ENCODE measurements around the gene WNT5B. TPM values are rescaled to one million over a fixed set of nuclear protein-coding genes. Genes with fewer than 3 reads are reported as not detected.

The WNT5B gene
- total and polyA plus RNA-seq, 2 of the 4 experiments (the other 2 are of a cell fraction), result 83.7 to 102 TPM

DNA sequence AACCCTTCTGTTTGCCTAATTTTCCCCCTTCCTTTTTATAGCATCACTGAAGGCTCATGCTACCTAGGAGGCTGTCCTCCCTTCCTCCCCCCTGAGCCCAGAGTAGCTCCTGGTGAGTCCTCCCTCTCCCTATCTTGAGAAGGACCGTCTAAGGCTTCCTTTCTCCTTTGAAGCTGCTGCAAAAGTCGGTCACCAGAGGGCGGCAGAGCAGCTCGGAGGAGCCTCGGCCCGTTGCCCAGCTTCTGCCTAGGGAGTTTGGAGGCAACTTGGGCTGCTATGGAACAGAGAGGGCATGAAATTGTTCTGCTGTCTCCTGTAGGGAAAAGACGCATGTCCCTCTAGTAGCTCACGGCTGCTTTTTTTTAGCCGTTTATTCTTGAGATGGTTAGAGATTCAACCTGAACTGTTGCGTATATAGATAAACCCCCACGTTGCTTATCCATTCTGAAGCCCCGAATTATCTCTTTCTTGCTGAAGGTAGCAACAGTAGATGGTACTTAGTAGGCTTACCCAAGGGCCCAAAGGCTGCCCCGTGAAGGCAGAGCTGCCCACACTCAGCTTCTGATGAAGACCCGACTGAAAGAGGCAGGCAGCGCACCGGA, 5.7 kb downstream of the WNT5B start:
- H3K27ac ChIP-seq (ENCODE audit: insufficient read depth, low read length), result no peak overlapping the region
- intact Hi-C loops (cut with micrococcal nuclease), result loop anchor here (5.0 kb wide), 1 partner anchor 158 kb away; no protein-coding TSS in a partner anchor

More for the DNA sequence above, 5.7 kb downstream of the WNT5B start:
- no TSS peak for BruUV-seq (replicated peaks)
- H3K9me1 ChIP-seq (ENCODE audit: insufficient read depth, low read length), result no peaks in the 10 kb centered on the region
- H4K5ac ChIP-seq (ENCODE audit: low read depth, low read length), result no peak overlapping the region
- ATAC-seq (ENCODE audit: low read depth), result peak; percentile 76
- H3K56ac ChIP-seq (ENCODE audit: extremely low read depth, insufficient read depth, low read length), result no peak overlapping the region
- H3K4me3 ChIP-seq (ENCODE audit: insufficient read depth, low read depth, low read length), result no peak overlapping the region
- no peak overlapping the region for H3K9ac ChIP-seq (ENCODE audit: low read depth, low read length)
- peak; percentile 69 for DNase-seq
- peaks cover 10% of the 10 kb centered on the region for H3K4me1 ChIP-seq (ENCODE audit: control insufficient read depth, insufficient read depth, low read length)
- TF ChIP-seq RAD21 (IDR thresholded peaks at IDR 0.05; ENCODE audit: low read length), result peak; percentile 67
- no peak for TF ChIP-seq CHD1 (IDR thresholded peaks at IDR 0.05; ENCODE audit: low read depth, low read length)
- TF ChIP-seq RFX5 (IDR thresholded peaks at IDR 0.05; ENCODE audit: low read depth, low read length), result no peak
- TF ChIP-seq MAFK (IDR thresholded peaks at IDR 0.05; ENCODE audit: low read depth, low read length), result no peak
- TF ChIP-seq CEBPB (IDR thresholded peaks at IDR 0.05; ENCODE audit: low read depth, low read length), result no peak
- TF ChIP-seq RCOR1 (IDR thresholded peaks at IDR 0.05; ENCODE audit: insufficient replicate concordance, low read length), result no peak
- TF ChIP-seq, protein P1, sequence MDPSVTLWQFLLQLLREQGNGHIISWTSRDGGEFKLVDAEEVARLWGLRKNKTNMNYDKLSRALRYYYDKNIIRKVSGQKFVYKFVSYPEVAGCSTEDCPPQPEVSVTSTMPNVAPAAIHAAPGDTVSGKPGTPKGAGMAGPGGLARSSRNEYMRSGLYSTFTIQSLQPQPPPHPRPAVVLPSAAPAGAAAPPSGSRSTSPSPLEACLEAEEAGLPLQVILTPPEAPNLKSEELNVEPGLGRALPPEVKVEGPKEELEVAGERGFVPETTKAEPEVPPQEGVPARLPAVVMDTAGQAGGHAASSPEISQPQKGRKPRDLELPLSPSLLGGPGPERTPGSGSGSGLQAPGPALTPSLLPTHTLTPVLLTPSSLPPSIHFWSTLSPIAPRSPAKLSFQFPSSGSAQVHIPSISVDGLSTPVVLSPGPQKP (IDR thresholded peaks at IDR 0.05; ENCODE audit: borderline replicate concordance, low read depth, low read length), result no peak
- no peak for TF ChIP-seq MAZ (IDR thresholded peaks at IDR 0.05; ENCODE audit: borderline replicate concordance, low read depth, low read length)
- peak; percentile 70 for TF ChIP-seq SMC3 (IDR thresholded peaks at IDR 0.05; ENCODE audit: low read depth, low read length)
- TF ChIP-seq, protein P2, sequence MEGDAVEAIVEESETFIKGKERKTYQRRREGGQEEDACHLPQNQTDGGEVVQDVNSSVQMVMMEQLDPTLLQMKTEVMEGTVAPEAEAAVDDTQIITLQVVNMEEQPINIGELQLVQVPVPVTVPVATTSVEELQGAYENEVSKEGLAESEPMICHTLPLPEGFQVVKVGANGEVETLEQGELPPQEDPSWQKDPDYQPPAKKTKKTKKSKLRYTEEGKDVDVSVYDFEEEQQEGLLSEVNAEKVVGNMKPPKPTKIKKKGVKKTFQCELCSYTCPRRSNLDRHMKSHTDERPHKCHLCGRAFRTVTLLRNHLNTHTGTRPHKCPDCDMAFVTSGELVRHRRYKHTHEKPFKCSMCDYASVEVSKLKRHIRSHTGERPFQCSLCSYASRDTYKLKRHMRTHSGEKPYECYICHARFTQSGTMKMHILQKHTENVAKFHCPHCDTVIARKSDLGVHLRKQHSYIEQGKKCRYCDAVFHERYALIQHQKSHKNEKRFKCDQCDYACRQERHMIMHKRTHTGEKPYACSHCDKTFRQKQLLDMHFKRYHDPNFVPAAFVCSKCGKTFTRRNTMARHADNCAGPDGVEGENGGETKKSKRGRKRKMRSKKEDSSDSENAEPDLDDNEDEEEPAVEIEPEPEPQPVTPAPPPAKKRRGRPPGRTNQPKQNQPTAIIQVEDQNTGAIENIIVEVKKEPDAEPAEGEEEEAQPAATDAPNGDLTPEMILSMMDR (conservative IDR thresholded peaks at IDR 0.05; ENCODE audit: low read depth, low read length), result peak; percentile 78
- TF ChIP-seq POLR2A (IDR thresholded peaks at IDR 0.05; ENCODE audit: low read depth, low read length), result no peak
- no peak for TF ChIP-seq MXI1 (IDR thresholded peaks at IDR 0.05; ENCODE audit: borderline replicate concordance, low read depth, low read length)
- in situ Hi-C loops (cut with MboI; ENCODE audit: low sequenced_read_pairs) (no loop called here), dilution Hi-C loops (cut with HindIII; ENCODE audit: low sequenced_read_pairs, unreplicated experiment) (no loop called here)
- H2BK20ac ChIP-seq (ENCODE audit: low read depth, low read length), result no peak overlapping the region
- no peak overlapping the region for H3K23ac ChIP-seq (ENCODE audit: low read depth, low read length)
- ChIA-PET CTCF (interaction anchor here (0.8 to 1.4 kb wide), 7 partner anchors 13 to 156 kb away, joined by 3 to 7 read pairs (median 3); no protein-coding TSS in a partner anchor), POLR2A (ENCODE audit: unreplicated experiment) (no interaction called here)
- H3K4me2 ChIP-seq (ENCODE audit: low read depth, low read length), result no peak overlapping the region
- H3K79me1 ChIP-seq (ENCODE audit: low read depth in 1 of 2, low read length in 2 of 2), result peaks cover 4 to 56% of the 10 kb centered on the region in 2 experiments; a peak in 3 of 4 replicates
- no peak overlapping the region for H3K18ac ChIP-seq (ENCODE audit: low read depth, low read length)
- H3K4ac ChIP-seq (ENCODE audit: low read depth, low read length), result no peak overlapping the region
- H2AK9ac ChIP-seq (replicated peaks; ENCODE audit: low read depth, low read length, poor library complexity), result no peak overlapping the region
- WGBS, 2 experiments (ENCODE audit: extremely low coverage in 2 of 2, insufficient read length in 1 of 2), result 61% methylated on average over 11 of the region's 16 CpGs; no CpG with 5 or more reads in 1 of the 2 experiments
- H3K27me3 ChIP-seq (ENCODE audit: control insufficient read depth, insufficient read depth, low read length), result no peaks in the 10 kb centered on the region
- peaks cover 22% of the 10 kb centered on the region; the same call in 1 of the 2 replicates for H4K20me1 ChIP-seq (ENCODE audit: insufficient read depth, low read length)
- H3K14ac ChIP-seq (replicated peaks; ENCODE audit: low read depth, low read length), result no peak overlapping the region
- H2AK5ac ChIP-seq (ENCODE audit: low read depth, low read length), result no peak overlapping the region
- H2AFZ ChIP-seq (replicated peaks; ENCODE audit: low read length, poor library complexity), result no peak overlapping the region
- H3K9me3 ChIP-seq (ENCODE audit: control insufficient read depth, insufficient read depth, low read length), result no peaks in the 10 kb centered on the region
- no peak overlapping the region for H4K91ac ChIP-seq (ENCODE audit: insufficient read depth, low read depth, low read length)
- no peak overlapping the region for H4K8ac ChIP-seq (ENCODE audit: low read depth in 2 of 2, low read length in 2 of 2)
- H2BK5ac ChIP-seq (ENCODE audit: low read depth, low read length, poor library complexity, severe bottlenecking), result no peak overlapping the region
- H2BK15ac ChIP-seq (ENCODE audit: low read depth, low read length), result no peak overlapping the region
- no peak overlapping the region for H2BK120ac ChIP-seq (ENCODE audit: low read depth, low read length)
- H3K36me3 ChIP-seq (ENCODE audit: control insufficient read depth, insufficient read depth, low read length), result peaks cover 6% of the 10 kb centered on the region; the same call in 1 of the 2 replicates
